Naive thymus-derived CD8-positive, alpha-beta T cell (primary cell): ENCODE measurements around the gene PBX4. TPM values are rescaled to one million over a fixed set of nuclear protein-coding genes. Genes with fewer than 3 reads are reported as not detected.

Source experiments
- ATAC-seq, 2 donors: fragments of 150-1000 bp; cut with Tn5 transposase in 1 of 2; sonication (Bioruptor Pico), chemical (Tn5 transposase) in 1 of 2; 1 replicate in 1 of 2; 2 replicates in 1 of 2; pipeline ENCODE4 v1.10.0; 2021; ENCODE audit warnings: mild to moderate bottlenecking in 2 of 2, moderate library complexity in 2 of 2
- POLR2A ChIA-PET: fragments of 350-600 bp; sonication (Branson Sonifier 250); formaldehyde crosslinking; loops from one replicate; lab custom pipeline; 2021; ENCODE audit warnings: antibody characterized with exemption; lab: Charles Lee
- DNase-seq, 10 donors: peaks; one replicate each; pipeline versions ENCODE4 v3.0.0 to v3.0.0-alpha.2; 2020 to 2022
- H3K27ac Mint-ChIP-seq, 10 donors: one replicate each; pipeline ENCODE4 v1.8.0; 2020 to 2022; ENCODE audit warnings: mild to moderate bottlenecking in 10 of 10, mixed read lengths in 10 of 10, moderate library complexity in 4 of 10, inconsistent platforms in 1 of 10
- H3K27me3 Mint-ChIP-seq, 5 donors: one replicate each; pipeline ENCODE4 v1.8.0; 2021 to 2022; ENCODE audit warnings: mixed read lengths in 5 of 5
- H3K36me3 Mint-ChIP-seq, 3 donors: one replicate each; pipeline ENCODE4 v1.8.0; 2020 to 2022; ENCODE audit warnings: mixed read lengths in 3 of 3, mild to moderate bottlenecking in 2 of 3, inconsistent platforms in 1 of 3
- H3K4me1 Mint-ChIP-seq, 4 donors: one replicate each; pipeline ENCODE4 v1.8.0; 2021 to 2022; ENCODE audit warnings: mixed read lengths in 4 of 4
- H3K4me3 Mint-ChIP-seq, 10 donors: one replicate each; pipeline ENCODE4 v1.8.0; 2020 to 2022; ENCODE audit warnings: mild to moderate bottlenecking in 10 of 10, mixed read lengths in 10 of 10, moderate library complexity in 6 of 10, inconsistent platforms in 1 of 10
- H3K9me3 Mint-ChIP-seq, 9 donors: one replicate each; pipeline ENCODE4 v1.8.0; 2020 to 2022; ENCODE audit warnings: mixed read lengths in 9 of 9, mild to moderate bottlenecking in 3 of 9, inconsistent platforms in 1 of 9, moderate library complexity in 1 of 9
- polyA plus RNA-seq, 3 donors: library from polyadenylated mRNA; unstranded; fragments of 300-500 nt; fragmentation: Illumina TruSeq; gene quantifications; one replicate each; pipeline ENCODE4 v1.2.3, GENCODE V29; 2021
- total RNA-seq, 8 experiments: library from RNA in 2 of 8; stranded (reverse) in 2 of 8; gene quantifications; one replicate each; pipeline ENCODE4 v1.2.3 and lab custom pipeline; 2021 to 2026

PBX4 gene
- total and polyA plus RNA-seq, 5 experiments from 2014 or later, result 2.6 to 49.4 (median 6.9) TPM

GRCh38 chr19:19656451-19657396, 38.2 kb upstream of the PBX4 start:
- POLR2A ChIA-PET, result interaction anchor here (0.6 to 6.2 kb wide), 4 partner anchors 12 to 152 kb away, joined by 3 to 50 read pairs (median 4); partner anchors contain the start of genes ZNF101 and ZNF14
- no peak for ATAC-seq

GRCh38 chr19:19655641-19656343, 37.3 kb upstream of the PBX4 start:
- no peaks in the 10 kb centered on the region for H3K9me3 Mint-ChIP-seq
- H3K4me1 Mint-ChIP-seq, result peaks cover 0 to 18% (median 11%) of the 10 kb centered on the region in 4 donors
- POLR2A ChIA-PET, result interaction anchor here (0.5 to 7.3 kb wide), 6 partner anchors 7 to 299 kb away, joined by 3 to 50 read pairs (median 4); partner anchors contain the start of genes ATP13A1, ZNF101 and ZNF14
- H3K36me3 Mint-ChIP-seq, result peaks cover 0 to 80% (median 11%) of the 10 kb centered on the region in 3 donors
- peak in 1 of 10 donors; percentile 38 for DNase-seq
- H3K27ac Mint-ChIP-seq, result no peak overlapping the region
- ATAC-seq, result no peak
- no peaks in the 10 kb centered on the region for H3K27me3 Mint-ChIP-seq
- no peak overlapping the region for H3K4me3 Mint-ChIP-seq

More at GRCh38 chr19:19656451-19657396, 38.2 kb upstream of the PBX4 start:
- H3K9me3 Mint-ChIP-seq, result no peaks in the 10 kb centered on the region
- H3K4me3 Mint-ChIP-seq, result no peak overlapping the region
- H3K27me3 Mint-ChIP-seq, result no peaks in the 10 kb centered on the region
- H3K27ac Mint-ChIP-seq, result peak overlapping the region in 1 of 10 donors; percentile 67
- H3K4me1 Mint-ChIP-seq, result peaks cover 9 to 27% (median 19%) of the 10 kb centered on the region in 4 donors
- H3K36me3 Mint-ChIP-seq, result peaks cover 0 to 79% (median 14%) of the 10 kb centered on the region in 3 donors
- DNase-seq, result peak in 1 of 10 donors; percentile 58

DNA sequence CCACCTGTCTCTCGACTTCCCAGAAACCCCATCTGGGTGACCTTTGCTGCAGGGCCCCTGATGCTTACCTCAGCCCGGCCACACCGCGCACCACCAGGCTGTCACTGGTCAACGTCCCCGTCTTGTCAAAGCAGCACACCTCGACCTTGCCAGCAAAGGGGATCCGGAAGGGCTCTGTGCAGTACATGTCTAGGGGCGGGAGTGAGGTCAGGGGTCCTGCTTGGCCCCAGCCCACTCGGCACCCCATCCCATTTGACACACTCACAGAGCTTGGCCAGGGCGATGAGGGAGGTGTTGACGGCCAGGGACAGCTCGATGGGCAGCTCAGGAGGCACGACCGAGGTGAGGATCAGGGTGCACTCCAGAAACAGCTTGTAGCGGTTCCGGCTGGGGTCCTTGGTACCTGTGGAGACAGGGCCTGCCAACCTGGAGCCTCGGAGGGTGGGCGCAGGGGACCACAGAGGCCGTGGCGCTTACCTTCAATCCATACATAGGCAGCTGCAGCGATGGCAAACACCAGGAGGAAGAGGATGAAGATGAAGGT, 36.6 kb upstream of the PBX4 start:
- no peak overlapping the region for H3K4me3 Mint-ChIP-seq
- POLR2A ChIA-PET, result interaction anchor here (0.6 to 7.3 kb wide), 5 partner anchors 8 to 208 kb away, joined by 3 to 50 read pairs (median 12); partner anchors contain the start of genes ATP13A1, GMIP and ZNF101
- H3K27ac Mint-ChIP-seq, result peak overlapping the region in 2 of 10 donors; percentile 8 to 10
- H3K36me3 Mint-ChIP-seq, result peaks cover 0 to 86% (median 13%) of the 10 kb centered on the region in 3 donors
- H3K9me3 Mint-ChIP-seq, result no peaks in the 10 kb centered on the region
- peak in 1 of 10 donors; percentile 40 for DNase-seq
- H3K4me1 Mint-ChIP-seq, result peaks cover 0 to 16% (median 11%) of the 10 kb centered on the region in 4 donors
- H3K27me3 Mint-ChIP-seq, result no peaks in the 10 kb centered on the region
- ATAC-seq, result no peak

DNA sequence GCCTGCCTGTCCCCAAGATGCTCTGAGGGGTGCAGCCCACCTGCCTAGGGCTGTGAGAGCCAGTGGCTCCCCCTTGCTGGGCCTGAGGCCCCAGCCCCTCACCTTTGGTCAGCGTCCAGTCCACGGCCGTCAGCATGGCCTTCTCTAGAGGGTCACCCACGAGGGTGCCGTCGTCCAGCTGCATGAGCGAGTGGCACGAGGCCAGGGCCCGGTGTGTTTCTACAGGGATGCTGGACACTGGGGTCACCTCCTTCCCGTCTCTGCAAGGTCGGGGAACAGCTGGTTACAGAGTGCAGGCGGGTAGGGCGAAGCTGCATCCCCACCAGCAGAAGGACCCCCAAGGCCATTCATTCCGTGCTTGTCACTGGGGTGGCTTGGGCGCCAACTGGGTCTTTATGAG, 36.0 kb upstream of the PBX4 start:
- peaks cover 0 to 85% (median 13%) of the 10 kb centered on the region in 3 donors for H3K36me3 Mint-ChIP-seq
- H3K4me3 Mint-ChIP-seq, result no peak overlapping the region
- no peak for DNase-seq
- ATAC-seq, result no peak
- POLR2A ChIA-PET, result interaction anchor here (0.6 to 7.3 kb wide), 5 partner anchors 9 to 209 kb away, joined by 3 to 50 read pairs (median 12); partner anchors contain the start of genes ATP13A1, GMIP and ZNF101
- peak overlapping the region in 1 of 10 donors; percentile 44 for H3K27ac Mint-ChIP-seq
- H3K27me3 Mint-ChIP-seq, result no peaks in the 10 kb centered on the region
- H3K4me1 Mint-ChIP-seq, result peaks cover 0 to 14% (median 10%) of the 10 kb centered on the region in 4 donors
- no peaks in the 10 kb centered on the region for H3K9me3 Mint-ChIP-seq

DNA sequence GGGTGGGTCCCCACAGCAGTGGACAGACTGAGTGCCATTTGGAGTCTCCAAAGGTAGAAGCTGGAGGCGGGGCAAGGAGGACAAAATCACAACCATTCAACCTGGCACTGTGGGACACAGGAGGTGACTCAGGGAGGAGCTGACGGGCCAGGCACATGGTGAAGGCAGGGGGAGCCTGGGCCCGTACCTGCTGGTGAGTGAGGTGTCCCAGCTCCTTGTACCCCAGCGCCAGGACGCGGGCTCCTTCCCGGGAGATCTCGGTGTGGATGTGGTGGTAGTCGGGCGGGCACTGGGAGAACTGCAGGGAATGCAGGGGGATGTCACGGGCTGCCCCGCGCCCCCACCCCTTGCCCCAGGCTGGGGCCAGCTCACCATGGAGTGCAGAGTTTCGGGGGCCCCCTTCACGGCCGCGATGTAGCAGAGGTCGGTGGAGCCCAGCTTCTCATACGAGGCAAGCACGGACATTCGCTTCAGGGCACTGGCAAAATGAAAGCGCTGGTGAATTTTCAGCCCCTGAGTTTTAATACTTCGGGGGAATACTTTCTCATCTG, 35.2 kb upstream of the PBX4 start:
- Mint-ChIP-seq H3K27ac (peak overlapping the region in 1 of 10 donors; percentile 33), H3K36me3 (peaks cover 0 to 88% (median 15%) of the 10 kb centered on the region in 3 donors), H3K9me3 (no peaks in the 10 kb centered on the region), H3K4me3 (peak overlapping the region in 1 of 10 donors; percentile 60), H3K27me3 (no peaks in the 10 kb centered on the region), H3K4me1 (peaks cover 0 to 14% (median 10%) of the 10 kb centered on the region in 4 donors)
- no peak for ATAC-seq
- POLR2A ChIA-PET, result interaction anchor here (0.6 to 7.3 kb wide), 5 partner anchors 9 to 123 kb away, joined by 3 to 50 read pairs (median 12); partner anchors contain the start of genes ATP13A1, GMIP, LPAR2 and ZNF101
- no peak for DNase-seq

GRCh38 chr19:19652482-19653295, 34.2 kb upstream of the PBX4 start:
- Mint-ChIP-seq H3K4me3 (peak overlapping the region in 1 of 10 donors; percentile 20), H3K27ac (peak overlapping the region in 3 of 10 donors; percentile 37 to 63 (median 59)), H3K36me3 (peaks cover 0 to 89% (median 10%) of the 10 kb centered on the region in 3 donors), H3K9me3 (no peaks in the 10 kb centered on the region), H3K27me3 (no peaks in the 10 kb centered on the region), H3K4me1 (peaks cover 0 to 10% (median 7%) of the 10 kb centered on the region in 4 donors)
- ATAC-seq (no peak), DNase-seq (no peak)
- POLR2A ChIA-PET, result interaction anchor here (0.5 to 7.3 kb wide), 7 partner anchors 9 to 122 kb away, joined by 3 to 50 read pairs (median 6); partner anchors contain the start of genes ATP13A1, GMIP, LPAR2 and ZNF101

- peaks cover 0 to 85% (median 8%) of the 10 kb centered on the region in 3 donors for H3K36me3 Mint-ChIP-seq
- H3K4me1 Mint-ChIP-seq, result peaks cover 0 to 7% (median 6%) of the 10 kb centered on the region in 4 donors
- H3K4me3 Mint-ChIP-seq, result peak overlapping the region in 1 of 10 donors; percentile 29
- H3K27me3 Mint-ChIP-seq, result no peaks in the 10 kb centered on the region
- no peaks in the 10 kb centered on the region for H3K9me3 Mint-ChIP-seq
- H3K27ac Mint-ChIP-seq, result peak overlapping the region in 3 of 10 donors; percentile 75 to 82 (median 78)
- ATAC-seq (no peak), DNase-seq (no peak)
- POLR2A ChIA-PET, result interaction anchor here (0.6 to 7.3 kb wide), 6 partner anchors 12 to 166 kb away, joined by 3 to 45 read pairs (median 3); partner anchors contain the start of genes ATP13A1 and ZNF101
These were observed 32.6 kb upstream of the PBX4 start for GRCh38 chr19:19651076-19651475.

DNA sequence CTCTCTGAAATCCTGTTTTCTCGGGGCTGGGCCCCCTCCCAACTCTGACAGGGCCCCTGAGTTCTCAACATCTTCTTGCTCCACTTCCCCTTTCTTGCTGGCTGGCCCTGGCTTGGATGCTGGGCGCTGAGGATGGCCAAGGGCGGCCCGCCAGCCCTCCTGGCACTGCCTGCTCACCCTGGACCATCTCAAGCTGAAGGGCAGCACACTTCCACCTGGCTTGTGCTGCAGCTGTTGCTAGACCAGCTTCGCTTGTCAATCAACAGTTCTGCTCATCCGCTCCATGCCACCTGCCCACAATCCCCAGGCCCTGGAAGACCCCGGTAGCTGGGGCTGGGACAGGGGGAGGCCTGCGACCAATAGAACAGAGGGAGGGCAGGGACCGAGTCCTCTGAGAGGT, 31.8 kb upstream of the PBX4 start:
- Mint-ChIP-seq H3K4me3 (no peak overlapping the region), H3K27me3 (no peaks in the 10 kb centered on the region), H3K27ac (peak overlapping the region in 4 of 10 donors; percentile 18 to 65 (median 52)), H3K9me3 (no peaks in the 10 kb centered on the region), H3K4me1 (peaks cover 0 to 7% (median 6%) of the 10 kb centered on the region in 4 donors), H3K36me3 (peaks cover 0 to 83% (median 8%) of the 10 kb centered on the region in 3 donors)
- DNase-seq (no peak), ATAC-seq (no peak)
- POLR2A ChIA-PET, result interaction anchor here (1.0 to 7.3 kb wide), 6 partner anchors 13 to 112 kb away, joined by 3 to 45 read pairs (median 3); partner anchors contain the start of genes ATP13A1 and ZNF101

DNA sequence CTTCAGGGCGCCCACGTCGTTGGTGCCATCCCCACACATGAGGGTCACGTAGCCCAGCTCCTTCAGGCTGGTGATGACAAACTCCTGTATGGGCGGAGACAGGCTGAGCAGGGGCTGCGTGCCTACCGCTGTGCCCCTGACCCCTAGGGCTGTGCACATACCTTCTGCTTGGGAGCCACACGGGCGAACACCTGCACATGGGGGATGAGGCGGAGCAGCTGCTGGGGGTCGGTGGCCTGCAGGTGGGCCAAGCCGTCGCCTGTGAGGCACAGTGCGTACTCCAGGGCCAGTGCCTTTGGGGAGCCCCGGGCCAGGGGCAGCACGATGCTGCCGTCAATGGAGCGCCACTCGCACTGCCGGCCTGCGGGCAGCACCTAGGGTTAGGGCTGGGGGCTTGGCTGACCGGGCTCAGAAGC, 31.1 kb upstream of the PBX4 start:
- no peaks in the 10 kb centered on the region for H3K9me3 Mint-ChIP-seq
- no peak for DNase-seq
- H3K4me3 Mint-ChIP-seq, result no peak overlapping the region
- no peaks in the 10 kb centered on the region for H3K27me3 Mint-ChIP-seq
- H3K4me1 Mint-ChIP-seq, result peaks cover 0 to 7% (median 6%) of the 10 kb centered on the region in 4 donors
- no peak for ATAC-seq
- peak overlapping the region in 5 of 10 donors; percentile 43 to 73 (median 52) for H3K27ac Mint-ChIP-seq
- H3K36me3 Mint-ChIP-seq, result peaks cover 0 to 85% (median 6%) of the 10 kb centered on the region in 3 donors
- POLR2A ChIA-PET, result interaction anchor here (1.1 to 7.3 kb wide), 4 partner anchors 13 to 111 kb away, joined by 3 to 45 read pairs (median 6); partner anchors contain the start of gene ATP13A1

- Mint-ChIP-seq H3K9me3 (no peaks in the 10 kb centered on the region), H3K27ac (peak overlapping the region in 4 of 10 donors; percentile 49 to 73 (median 54)), H3K4me3 (no peak overlapping the region), H3K27me3 (no peaks in the 10 kb centered on the region), H3K4me1 (peaks cover 0 to 8% (median 7%) of the 10 kb centered on the region in 4 donors), H3K36me3 (peaks cover 0 to 86% (median 6%) of the 10 kb centered on the region in 3 donors)
- ATAC-seq (no peak), DNase-seq (no peak)
- POLR2A ChIA-PET, result interaction anchor here (0.6 to 7.3 kb wide), 4 partner anchors 14 to 117 kb away, joined by 3 to 45 read pairs (median 6); partner anchors contain the start of gene ATP13A1
These were observed 30.7 kb upstream of the PBX4 start for GRCh38 chr19:19649155-19649554.
